ENCODE measurements around the gene PLCB4.

Gene PLCB4

GRCh38 chr20:9062066-9062465 lies 6.8 kb upstream of the PLCB4 start:
- DNase-seq: no peak

- DNase-seq: no peak
Measured at GRCh38 chr20:9066191-9066590, 2.7 kb upstream of the PLCB4 start.

- DNase-seq: no peak
Measured at GRCh38 chr20:9068233-9068801, 570 bp upstream of the PLCB4 start.

GRCh38 chr20:9070304-9070703 lies 1.4 kb downstream of the PLCB4 start:
- no peak for DNase-seq

GRCh38 chr20:9071976-9072726 lies 3.3 kb downstream of the PLCB4 start:
- no peak for DNase-seq

- no peak for DNase-seq
Measured at GRCh38 chr20:9072861-9073500, 4.1 kb downstream of the PLCB4 start.

GRCh38 chr20:9075264-9076095 lies 6.6 kb downstream of the PLCB4 start:
- no peak for DNase-seq

- DNase-seq: no peak
Measured at GRCh38 chr20:9076440-9076839, 7.6 kb downstream of the PLCB4 start.

GRCh38 chr20:9078826-9079731 lies 10.2 kb downstream of the PLCB4 start:
- no peak for DNase-seq

- DNase-seq: no peak
Measured at GRCh38 chr20:9081423-9081966, 12.6 kb downstream of the PLCB4 start.

GRCh38 chr20:9082741-9083140 lies 13.9 kb downstream of the PLCB4 start:
- DNase-seq: no peak

GRCh38 chr20:9087531-9088217 lies 18.8 kb downstream of the PLCB4 start:
- DNase-seq: no peak

GRCh38 chr20:9088556-9088955 lies 19.7 kb downstream of the PLCB4 start:
- DNase-seq: no peak

GRCh38 chr20:9092113-9092512 lies 23.2 kb downstream of the PLCB4 start:
- no peak for DNase-seq

GRCh38 chr20:9092655-9093054 lies 23.8 kb downstream of the PLCB4 start:
- no peak for DNase-seq

GRCh38 chr20:9093218-9093957 lies 24.5 kb downstream of the PLCB4 start:
- DNase-seq: no peak

GRCh38 chr20:9099372-9099771 lies 30.5 kb downstream of the PLCB4 start:
- DNase-seq: no peak

- no peak for DNase-seq
Measured at GRCh38 chr20:9100691-9101090, 31.8 kb downstream of the PLCB4 start.

GRCh38 chr20:9102456-9102855 lies 33.6 kb downstream of the PLCB4 start:
- DNase-seq: no peak

GRCh38 chr20:9103955-9104354 lies 35.1 kb downstream of the PLCB4 start:
- DNase-seq: no peak

- no peak for DNase-seq
Measured at GRCh38 chr20:9108260-9108659, 39.4 kb downstream of the PLCB4 start.

All from activated CD8-positive, alpha-beta memory T cell treated with anti-CD3 and anti-CD28 coated beads for 24 hours (primary cell).